HepG2 (cell line): Measurements from ENCODE around the gene CD83. TPM values are rescaled to one million over a fixed set of nuclear protein-coding genes. Genes with fewer than 3 reads are reported as not detected.

ENCODE experiments used
- ATAC-seq: fragments of 200-7000 bp; cut with Tn5 transposase; 3 replicates; pipeline ENCODE4 v1.9.1; 2020; ENCODE audit warnings: mild to moderate bottlenecking, moderate library complexity
- BruUV-seq: library from RNA; stranded (reverse); fragments of 400-500 nt; replicated peaks from 2 replicates; lab custom pipeline; 2021; lab: Mats Ljungman, UMichigan
- CTCF ChIA-PET: fragments of 300-600 bp; formaldehyde crosslinking; extraction: SDS; loops from one replicate; lab custom pipeline; 2021; ENCODE audit warnings: low total read pairs, inconsistent platforms, low intra/inter-chr PET ratio; lab: Yijun Ruan, JAX
- POLR2A ChIA-PET: fragments of 350-600 bp; sonication (Branson Sonifier 250); formaldehyde crosslinking; loops from one replicate; lab custom pipeline; 2020; ENCODE audit warnings: antibody characterized with exemption, inconsistent platforms; lab: Yijun Ruan, JAX
- DNase-seq: peaks from one replicate; pipeline ENCODE4 v3.0.0-alpha.2; 2015; ENCODE audit warnings: low spot score
- FAIRE-seq: peaks from 3 replicates; lab custom pipeline; 2011; peaks lifted over from hg19 to GRCh38; lab: Jason Lieb, UNC
- H2AFZ ChIP-seq: one replicate; pipeline ENCODE4 v1.6.1; 2011; ENCODE audit warnings: low read length, inconsistent platforms
- H3K27ac ChIP-seq: fragments of 300-600 bp; 3 replicates; pipeline ENCODE4 v1.8.0; 2011; ENCODE audit warnings: mixed run types, mild to moderate bottlenecking, mixed read lengths, low read length, inconsistent platforms; ENCODE audit not compliant: insufficient read depth; ENCODE audit errors: extremely low read length
- H3K27me3 ChIP-seq, 2 experiments: fragments of 200-600 bp in 1 of 2; 2 replicates in 1 of 2; 3 replicates in 1 of 2; pipeline versions ENCODE4 v1.6.0 to v1.8.0; 2011; ENCODE audit warnings: low read length in 2 of 2, mild to moderate bottlenecking in 2 of 2, moderate library complexity in 2 of 2, inconsistent platforms in 1 of 2; ENCODE audit not compliant: insufficient read depth in 2 of 2, control insufficient read depth in 1 of 2
- H3K36me3 ChIP-seq, 2 experiments: fragments of 200-600 bp in 1 of 2; replicated peaks in 1 of 2; 2 replicates in 1 of 2; 3 replicates in 1 of 2; pipeline versions ENCODE4 v1.5.1 to v1.8.0; 2011; ENCODE audit warnings: low read length in 2 of 2, inconsistent platforms in 1 of 2; ENCODE audit not compliant: insufficient read depth in 2 of 2, control insufficient read depth in 1 of 2
- H3K4me1 ChIP-seq: 2 replicates; pipeline ENCODE4 v1.5.1; 2012; ENCODE audit warnings: low read length, inconsistent platforms; ENCODE audit not compliant: insufficient read depth
- H3K4me2 ChIP-seq: 2 replicates; pipeline ENCODE4 v1.6.0; 2011; ENCODE audit warnings: low read depth, low read length, inconsistent platforms
- H3K4me3 ChIP-seq, 3 experiments: fragments of 200-600 bp in 1 of 3; sonication (generic), shearing (Covaris generic) in 1 of 3; replicated peaks in 1 of 3; 2 replicates each; pipeline ENCODE4 v1.5.1; 2011 to 2016; ENCODE audit warnings: low read length in 3 of 3, inconsistent platforms in 2 of 3, low read depth in 2 of 3, mild to moderate bottlenecking in 2 of 3, control low read depth in 1 of 3, mixed read lengths in 1 of 3; ENCODE audit not compliant: insufficient read depth in 1 of 3
- H3K79me2 ChIP-seq: one replicate; pipeline ENCODE4 v1.6.1; 2011; ENCODE audit warnings: low read length, inconsistent platforms; ENCODE audit not compliant: insufficient read depth
- H3K9ac ChIP-seq: 2 replicates; pipeline ENCODE4 v1.6.0; 2011; ENCODE audit warnings: mild to moderate bottlenecking, low read depth, low read length, inconsistent platforms; ENCODE audit not compliant: insufficient read depth
- H3K9me3 ChIP-seq: 2 replicates; pipeline ENCODE4 v1.5.1; 2012; ENCODE audit warnings: mild to moderate bottlenecking, low read length
- H4K20me1 ChIP-seq: 2 replicates; pipeline ENCODE4 v1.6.0; 2011; ENCODE audit warnings: inconsistent platforms, mild to moderate bottlenecking, low read length, moderate library complexity; ENCODE audit not compliant: insufficient read depth
- DDIT3 ChIP-seq: sonication (generic); formaldehyde crosslinking; IDR thresholded peaks from 2 replicates; pipeline ENCODE4 v1.4.0; 2020; ENCODE audit warnings: mild to moderate bottlenecking, missing genetic modification reagents
- GLMP ChIP-seq: sonication (generic); formaldehyde crosslinking; IDR thresholded peaks from 2 replicates; pipeline ENCODE4 v1.9.0; 2021; ENCODE audit warnings: missing genetic modification reagents, mild to moderate bottlenecking, borderline replicate concordance
- MTF2 ChIP-seq: sonication (generic); formaldehyde crosslinking; IDR thresholded peaks from 2 replicates; pipeline ENCODE4 v1.5.0; 2020; ENCODE audit warnings: missing genetic modification reagents, borderline replicate concordance
- RBAK ChIP-seq: sonication (generic); formaldehyde crosslinking; IDR thresholded peaks from 2 replicates; pipeline ENCODE4 v1.5.1; 2020; ENCODE audit warnings: mild to moderate bottlenecking, missing genetic modification reagents
- SUZ12 ChIP-seq: fragments of 150-350 bp; IDR thresholded peaks from 2 replicates; pipeline ENCODE4 v1.6.1; 2014; ENCODE audit warnings: low read depth, low read length
- U2AF1 ChIP-seq: fragments of 200-400 bp; formaldehyde crosslinking; optimal IDR thresholded peaks from 2 replicates; pipeline ENCODE3; 2017; ENCODE audit warnings: mild to moderate bottlenecking, low read depth, low read length
- ZNF609 ChIP-seq: sonication (generic); formaldehyde crosslinking; IDR thresholded peaks from 2 replicates; pipeline ENCODE4 v1.4.0; 2020; ENCODE audit warnings: mild to moderate bottlenecking, missing genetic modification reagents, borderline replicate concordance
- ZNF776 ChIP-seq: sonication (generic); formaldehyde crosslinking; IDR thresholded peaks from 2 replicates; pipeline ENCODE4 v1.4.0; 2020; ENCODE audit warnings: mild to moderate bottlenecking, missing genetic modification reagents
- WGBS: methylation state at CpG from one replicate; pipeline ENCODE4 v1.1.6; 2017; ENCODE audit warnings: low lambda C conversion rate; 5-methylcytosine and 5-hydroxymethylcytosine counted together
- in situ Hi-C: cut with HindIII; loops from 2 replicates; pipeline ENCODE4 v1.10.0; 2017; ENCODE audit warnings: low pct_unique_long_range_greater_than_20kb; ENCODE audit not compliant: extremely low pct_ligation_motif_present
- intact Hi-C: fragments of 100-400 bp; cut with micrococcal nuclease; formaldehyde crosslinking; loops from one replicate; pipeline ENCODE4 v1.10.0; 2022; ENCODE audit not compliant: unreplicated experiment
- polyA plus RNA-seq, 8 experiments: library from polyadenylated mRNA; depleted of rRNA in 3 of 8; stranded (reverse) in 7 of 8; unstranded in 1 of 8; fragments of >200 nt; fragmentation: Illumina TruSeq in 4 of 8; extraction: Trizol in 4 of 8; gene quantifications; 2 replicates each; pipeline versions ENCODE4 v1.2.1 to v1.2.3, GENCODE V29; 2011 to 2016; ENCODE audit warnings: low read depth in 4 of 8, missing spikeins in 1 of 8, mixed read lengths in 1 of 8; ENCODE audit not compliant: insufficient read depth in 1 of 8
- total RNA-seq, 5 experiments: library from RNA; depleted of rRNA; stranded (reverse); fragments of >200 nt; fragmentation: Illumina TruSeq; extraction: Trizol; gene quantifications; 2 replicates each; pipeline ENCODE4 v1.2.3, GENCODE V29; 2016; ENCODE audit warnings: low read depth in 1 of 5
- TF ChIP-seq, protein P1 (sequence below): sonication (generic); formaldehyde crosslinking; IDR thresholded peaks from 2 replicates; pipeline ENCODE4 v1.5.0; 2020; ENCODE audit warnings: missing genetic modification reagents
- TF ChIP-seq, protein P2 (sequence below): IDR thresholded peaks from 2 replicates; pipeline ENCODE4 v1.6.1; 2012; ENCODE audit warnings: inconsistent platforms
- TF ChIP-seq, protein P3 (sequence below): IDR thresholded peaks from 2 replicates; pipeline ENCODE4 v1.6.1; 2018; ENCODE audit warnings: missing genetic modification reagents, mild to moderate bottlenecking, missing compliant biosample characterization

The CD83 gene
- total and polyA plus RNA-seq, 2 of the 13 experiments (the other 11 are each of a cell fraction or from before 2014, with no cell fraction given), result 0.46 to 2.3 TPM

DNA sequence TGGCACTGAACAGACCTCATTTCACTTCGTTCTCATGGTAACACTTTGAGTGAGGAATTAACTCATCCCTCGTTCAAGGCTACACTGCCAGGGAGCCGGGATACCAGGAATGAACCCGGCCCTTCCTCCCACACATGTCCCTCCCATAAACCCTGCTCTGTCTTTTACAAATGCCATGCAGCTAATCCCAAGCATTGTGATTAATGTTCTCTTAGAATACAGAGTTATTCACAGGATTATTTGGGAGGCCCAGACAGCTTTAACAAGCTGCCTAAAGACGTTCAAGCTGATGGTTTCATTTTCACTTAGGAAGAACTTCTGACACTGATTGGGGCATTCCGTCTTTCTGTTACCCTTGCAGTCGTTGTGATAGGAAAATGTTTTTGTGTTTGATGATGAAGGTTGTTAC, 42.5 kb upstream of the CD83 start (continued):
- no peak for TF ChIP-seq RBAK
- TF ChIP-seq, protein P1, sequence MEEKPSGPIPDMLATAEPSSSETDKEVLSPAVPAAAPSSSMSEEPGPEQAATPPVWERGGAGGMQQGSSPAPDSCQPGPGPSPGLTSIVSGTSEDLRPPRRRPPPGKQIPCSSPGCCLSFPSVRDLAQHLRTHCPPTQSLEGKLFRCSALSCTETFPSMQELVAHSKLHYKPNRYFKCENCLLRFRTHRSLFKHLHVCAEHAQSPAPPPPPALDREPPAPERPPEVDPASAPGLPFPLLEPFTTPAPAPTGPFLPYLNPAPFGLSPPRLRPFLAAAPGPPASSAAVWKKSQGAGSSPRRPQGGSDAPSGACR (CRISPR knock-in tag), result no peak
- TF ChIP-seq, protein P2, sequence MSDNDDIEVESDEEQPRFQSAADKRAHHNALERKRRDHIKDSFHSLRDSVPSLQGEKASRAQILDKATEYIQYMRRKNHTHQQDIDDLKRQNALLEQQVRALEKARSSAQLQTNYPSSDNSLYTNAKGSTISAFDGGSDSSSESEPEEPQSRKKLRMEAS, result no peak
- TF ChIP-seq GLMP, result no peak
- no peak for TF ChIP-seq MTF2
- no peak for TF ChIP-seq DDIT3
- TF ChIP-seq, all 625 proteins: peak for 0

DNA sequence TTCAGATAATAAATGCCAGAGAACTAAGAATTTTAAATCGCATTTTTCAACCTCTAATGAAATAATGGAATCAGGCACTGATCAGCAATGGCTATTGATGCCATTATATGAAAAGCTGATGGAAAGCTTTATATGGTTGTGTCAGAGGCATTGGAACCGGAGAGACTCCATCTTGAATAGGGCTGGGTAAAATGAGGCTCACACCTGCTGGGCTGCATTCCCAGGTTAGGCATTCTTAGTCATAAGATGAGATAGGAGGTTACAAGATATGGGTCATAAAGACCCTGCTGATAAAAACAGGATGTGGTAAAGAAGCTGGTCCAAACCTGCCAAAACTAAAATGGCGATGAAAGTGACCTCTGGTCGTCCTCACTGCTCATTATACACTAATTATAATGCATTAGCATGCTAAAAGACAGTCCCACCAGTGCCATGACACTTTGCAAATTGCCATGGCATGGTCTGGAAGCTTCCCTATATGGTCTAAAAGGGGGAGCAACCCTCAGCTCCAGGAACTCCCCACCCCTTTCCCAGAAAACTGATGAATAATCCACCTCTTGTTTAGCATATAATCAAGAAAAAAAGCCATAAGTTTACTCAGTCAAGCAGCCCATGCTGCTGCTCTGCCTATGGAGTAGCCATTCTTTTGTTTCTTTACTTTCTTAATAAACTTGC, 40.2 kb upstream of the CD83 start:
- no peak overlapping the region for H2AFZ ChIP-seq
- no peaks in the 10 kb centered on the region for H3K36me3 ChIP-seq
- intact Hi-C loops (no loop called here), in situ Hi-C loops (no loop called here)
- no peak for DNase-seq
- no TSS peak for BruUV-seq
- no peaks in the 10 kb centered on the region for H3K9me3 ChIP-seq
- H3K4me1 ChIP-seq, result peaks cover 8% of the 10 kb centered on the region; the same call in 1 of the 2 replicates
- H3K4me2 ChIP-seq, result no peak overlapping the region
- ChIA-PET POLR2A (no interaction called here), CTCF (no interaction called here)
- no peak for ATAC-seq
- H4K20me1 ChIP-seq, result no peaks in the 10 kb centered on the region
- no peak overlapping the region for H3K9ac ChIP-seq
- H3K4me3 ChIP-seq, result no peak overlapping the region
- peaks cover 0 to 4% of the 10 kb centered on the region in 2 experiments; a peak in 1 of 5 replicates for H3K27me3 ChIP-seq
- no peak for FAIRE-seq
- H3K27ac ChIP-seq, result no peak overlapping the region
- WGBS, result 22% methylated on average over 4 of the region's 4 CpGs
- no peaks in the 10 kb centered on the region for H3K79me2 ChIP-seq
- TF ChIP-seq ZNF776 (CRISPR knock-in tag), result no peak
- TF ChIP-seq ZNF609 (CRISPR knock-in tag), result no peak
- TF ChIP-seq U2AF1, result no peak
- TF ChIP-seq, protein P3, sequence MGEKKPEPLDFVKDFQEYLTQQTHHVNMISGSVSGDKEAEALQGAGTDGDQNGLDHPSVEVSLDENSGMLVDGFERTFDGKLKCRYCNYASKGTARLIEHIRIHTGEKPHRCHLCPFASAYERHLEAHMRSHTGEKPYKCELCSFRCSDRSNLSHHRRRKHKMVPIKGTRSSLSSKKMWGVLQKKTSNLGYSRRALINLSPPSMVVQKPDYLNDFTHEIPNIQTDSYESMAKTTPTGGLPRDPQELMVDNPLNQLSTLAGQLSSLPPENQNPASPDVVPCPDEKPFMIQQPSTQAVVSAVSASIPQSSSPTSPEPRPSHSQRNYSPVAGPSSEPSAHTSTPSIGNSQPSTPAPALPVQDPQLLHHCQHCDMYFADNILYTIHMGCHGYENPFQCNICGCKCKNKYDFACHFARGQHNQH (CRISPR knock-in tag), result no peak
- no peak for TF ChIP-seq SUZ12
